NCI-H524 (cell line): Measurements from ENCODE around the gene SELENOM.
"Not testable (repeated sequence)": the region's sequence is repeated elsewhere in the genome, so short reads cannot be mapped to it uniquely, and the experiment has no call there.

ENCODE experiments used
- DNase-seq, 2 experiments: peaks; one replicate each; lab custom pipeline; 2025; lab: John Stamatoyannopoulos, UW

The SELENOM gene

GRCh38 chr22:31078389-31078788, 29.0 kb downstream of the SELENOM start:
- not testable (repeated sequence) for DNase-seq

- DNase-seq: no peak
Observed at GRCh38 chr22:31077681-31078080, 29.7 kb downstream of the SELENOM start.

GRCh38 chr22:31075961-31076360, 31.4 kb downstream of the SELENOM start:
- no peak for DNase-seq

GRCh38 chr22:31073545-31074145, 33.7 kb downstream of the SELENOM start:
- DNase-seq: not testable (repeated sequence)

GRCh38 chr22:31073125-31073524, 34.2 kb downstream of the SELENOM start:
- not testable (repeated sequence) for DNase-seq

- not testable (repeated sequence) for DNase-seq
Observed at GRCh38 chr22:31069691-31070314, 37.6 kb downstream of the SELENOM start.

GRCh38 chr22:31068970-31069369, 38.4 kb downstream of the SELENOM start:
- DNase-seq: no peak

GRCh38 chr22:31064369-31064768, 43.0 kb downstream of the SELENOM start:
- DNase-seq: no peak

- no peak for DNase-seq
Observed at GRCh38 chr22:31062566-31063230, 44.7 kb downstream of the SELENOM start.

GRCh38 chr22:31059663-31060062, 47.7 kb downstream of the SELENOM start:
- not testable (repeated sequence) for DNase-seq

- no peak for DNase-seq
Observed at GRCh38 chr22:31056986-31057599, 50.3 kb downstream of the SELENOM start.

- DNase-seq: no peak
Observed at GRCh38 chr22:31055635-31056159, 51.7 kb downstream of the SELENOM start.

- no peak for DNase-seq
Observed at GRCh38 chr22:31055117-31055634, 52.2 kb downstream of the SELENOM start.
